MM.1S (cell line): ENCODE data around the gene DUSP7.

Source experiments
- EZH2 ChIP-seq: fragments of 300-600 bp; sonication (generic); optimal IDR thresholded peaks from 2 replicates; pipeline ENCODE3; 2017; ENCODE audit warnings: low read depth, mild to moderate bottlenecking, antibody characterized with exemption, low read length, mixed read lengths
- TF ChIP-seq, protein P1 (sequence below): fragments of 300-600 bp; sonication (generic); IDR thresholded peaks from 2 replicates; pipeline ENCODE4 v1.5.1; 2016; ENCODE audit warnings: antibody characterized with exemption, low read length, mixed read lengths

DNA sequence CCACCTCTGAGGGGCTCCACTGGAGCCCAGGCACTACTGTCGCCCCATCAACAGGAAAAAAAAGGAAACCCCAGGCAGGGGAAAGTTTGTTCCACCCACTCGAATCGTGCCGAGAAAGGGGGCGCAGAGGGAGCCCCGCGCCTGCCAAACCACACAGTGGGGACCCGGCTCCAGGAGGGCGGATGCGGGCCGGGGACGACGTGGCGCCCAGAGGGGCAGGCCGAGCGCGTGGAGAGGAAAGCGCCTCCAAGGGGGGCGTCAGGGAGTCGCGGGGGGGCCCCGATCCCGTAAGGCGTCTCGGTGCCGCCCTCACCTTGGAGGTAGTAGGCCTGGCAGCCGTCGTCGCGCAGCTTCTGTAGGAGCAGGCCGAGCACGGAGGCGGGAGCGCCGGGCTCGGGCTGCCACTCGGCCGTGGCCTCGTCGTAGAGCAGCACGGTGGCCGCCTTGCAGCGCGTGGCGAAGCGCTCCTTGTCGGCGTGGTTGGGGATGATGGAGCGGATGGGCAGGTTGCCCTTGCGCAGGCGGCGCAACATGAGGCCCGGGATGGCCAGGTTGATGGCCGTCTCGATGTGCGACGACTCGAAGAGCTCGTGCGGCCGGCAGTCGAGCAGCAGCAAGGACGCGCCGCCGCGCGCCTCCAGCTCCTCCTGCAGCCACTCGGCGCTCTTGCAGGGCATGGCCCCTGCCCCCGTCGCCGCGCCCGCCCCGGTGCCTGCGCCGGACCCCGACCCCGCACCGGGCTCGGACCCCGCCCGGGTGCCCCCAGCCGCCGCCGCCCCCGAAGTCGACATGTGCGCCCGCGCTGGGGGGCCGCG lies 627 bp downstream of the DUSP7 start:
- TF ChIP-seq, protein P1, sequence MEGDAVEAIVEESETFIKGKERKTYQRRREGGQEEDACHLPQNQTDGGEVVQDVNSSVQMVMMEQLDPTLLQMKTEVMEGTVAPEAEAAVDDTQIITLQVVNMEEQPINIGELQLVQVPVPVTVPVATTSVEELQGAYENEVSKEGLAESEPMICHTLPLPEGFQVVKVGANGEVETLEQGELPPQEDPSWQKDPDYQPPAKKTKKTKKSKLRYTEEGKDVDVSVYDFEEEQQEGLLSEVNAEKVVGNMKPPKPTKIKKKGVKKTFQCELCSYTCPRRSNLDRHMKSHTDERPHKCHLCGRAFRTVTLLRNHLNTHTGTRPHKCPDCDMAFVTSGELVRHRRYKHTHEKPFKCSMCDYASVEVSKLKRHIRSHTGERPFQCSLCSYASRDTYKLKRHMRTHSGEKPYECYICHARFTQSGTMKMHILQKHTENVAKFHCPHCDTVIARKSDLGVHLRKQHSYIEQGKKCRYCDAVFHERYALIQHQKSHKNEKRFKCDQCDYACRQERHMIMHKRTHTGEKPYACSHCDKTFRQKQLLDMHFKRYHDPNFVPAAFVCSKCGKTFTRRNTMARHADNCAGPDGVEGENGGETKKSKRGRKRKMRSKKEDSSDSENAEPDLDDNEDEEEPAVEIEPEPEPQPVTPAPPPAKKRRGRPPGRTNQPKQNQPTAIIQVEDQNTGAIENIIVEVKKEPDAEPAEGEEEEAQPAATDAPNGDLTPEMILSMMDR, result no peak
- TF ChIP-seq EZH2, result no peak
